Adrenal gland (tissue), 5 donors: ENCODE measurements around the gene VPS13D.

Experiments used
- POLR2A ChIP-seq, 2 donors: fragments of 450-650 bp; IDR thresholded peaks; one replicate each; pipeline ENCODE4 v1.6.1; 2017; ENCODE audit warnings: antibody characterized with exemption in 2 of 2, mild to moderate bottlenecking in 2 of 2, moderate library complexity in 1 of 2
- TF ChIP-seq, protein P1 (sequence below), 6 experiments: fragments of 450-650 bp in 4 of 6; fragments of 200-600 bp in 2 of 6; sonication (generic) in 1 of 6; IDR thresholded peaks; 1 replicate in 5 of 6; 2 replicates in 1 of 6; pipeline versions ENCODE4 v1.5.1 to v1.8.0; 2016 to 2021; ENCODE audit warnings: antibody characterized with exemption in 6 of 6, mild to moderate bottlenecking in 2 of 6, moderate library complexity in 1 of 6
- donor health status: DM: no; HTN: no; CAD: no.

DNA sequence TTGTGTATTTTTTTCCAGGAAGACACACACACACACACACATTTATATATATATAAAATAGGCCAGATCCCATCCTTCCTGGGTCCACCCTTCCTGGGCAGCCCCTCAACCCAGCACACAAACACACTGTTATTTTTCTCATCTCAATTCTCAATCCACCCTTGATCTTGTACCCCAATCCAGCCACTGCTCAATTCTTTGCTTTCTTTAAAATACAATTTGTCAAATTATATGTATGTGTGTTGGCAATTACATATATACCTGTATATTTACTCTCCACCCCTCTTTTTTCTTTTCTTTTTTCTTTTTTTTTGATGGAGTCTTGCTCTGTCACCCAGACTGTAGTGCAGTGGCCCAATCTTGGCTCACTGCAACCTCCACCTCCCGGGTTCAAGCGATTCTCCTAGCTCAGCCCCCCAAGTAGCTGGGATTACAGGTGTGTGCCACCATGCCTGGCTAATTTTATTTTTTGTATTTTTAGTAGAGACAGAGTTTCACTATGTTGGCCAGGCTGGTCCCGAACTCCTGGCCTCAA is 299.9 kb downstream of the VPS13D start:
- TF ChIP-seq, protein P1, sequence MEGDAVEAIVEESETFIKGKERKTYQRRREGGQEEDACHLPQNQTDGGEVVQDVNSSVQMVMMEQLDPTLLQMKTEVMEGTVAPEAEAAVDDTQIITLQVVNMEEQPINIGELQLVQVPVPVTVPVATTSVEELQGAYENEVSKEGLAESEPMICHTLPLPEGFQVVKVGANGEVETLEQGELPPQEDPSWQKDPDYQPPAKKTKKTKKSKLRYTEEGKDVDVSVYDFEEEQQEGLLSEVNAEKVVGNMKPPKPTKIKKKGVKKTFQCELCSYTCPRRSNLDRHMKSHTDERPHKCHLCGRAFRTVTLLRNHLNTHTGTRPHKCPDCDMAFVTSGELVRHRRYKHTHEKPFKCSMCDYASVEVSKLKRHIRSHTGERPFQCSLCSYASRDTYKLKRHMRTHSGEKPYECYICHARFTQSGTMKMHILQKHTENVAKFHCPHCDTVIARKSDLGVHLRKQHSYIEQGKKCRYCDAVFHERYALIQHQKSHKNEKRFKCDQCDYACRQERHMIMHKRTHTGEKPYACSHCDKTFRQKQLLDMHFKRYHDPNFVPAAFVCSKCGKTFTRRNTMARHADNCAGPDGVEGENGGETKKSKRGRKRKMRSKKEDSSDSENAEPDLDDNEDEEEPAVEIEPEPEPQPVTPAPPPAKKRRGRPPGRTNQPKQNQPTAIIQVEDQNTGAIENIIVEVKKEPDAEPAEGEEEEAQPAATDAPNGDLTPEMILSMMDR (IDR thresholded peaks at IDR 0.05): no peak
- no peak for TF ChIP-seq POLR2A (IDR thresholded peaks at IDR 0.05)
